Hepatocyte (in vitro differentiated cells): ENCODE results near the gene XPNPEP1.

Experiments
- EZH2 ChIP-seq: fragments of 200-600 bp; sonication (generic); IDR thresholded peaks from 2 replicates; pipeline ENCODE4 v1.6.1; 2016; ENCODE audit warnings: antibody characterized with exemption, mild to moderate bottlenecking, borderline replicate concordance
- TF ChIP-seq, protein P1 (sequence below): fragments of 200-600 bp; sonication (generic); IDR thresholded peaks from 2 replicates; pipeline ENCODE4 v1.5.1; 2016; ENCODE audit warnings: antibody characterized with exemption, mild to moderate bottlenecking; ENCODE audit not compliant: poor library complexity

- no peak for TF ChIP-seq EZH2
- TF ChIP-seq, protein P1, sequence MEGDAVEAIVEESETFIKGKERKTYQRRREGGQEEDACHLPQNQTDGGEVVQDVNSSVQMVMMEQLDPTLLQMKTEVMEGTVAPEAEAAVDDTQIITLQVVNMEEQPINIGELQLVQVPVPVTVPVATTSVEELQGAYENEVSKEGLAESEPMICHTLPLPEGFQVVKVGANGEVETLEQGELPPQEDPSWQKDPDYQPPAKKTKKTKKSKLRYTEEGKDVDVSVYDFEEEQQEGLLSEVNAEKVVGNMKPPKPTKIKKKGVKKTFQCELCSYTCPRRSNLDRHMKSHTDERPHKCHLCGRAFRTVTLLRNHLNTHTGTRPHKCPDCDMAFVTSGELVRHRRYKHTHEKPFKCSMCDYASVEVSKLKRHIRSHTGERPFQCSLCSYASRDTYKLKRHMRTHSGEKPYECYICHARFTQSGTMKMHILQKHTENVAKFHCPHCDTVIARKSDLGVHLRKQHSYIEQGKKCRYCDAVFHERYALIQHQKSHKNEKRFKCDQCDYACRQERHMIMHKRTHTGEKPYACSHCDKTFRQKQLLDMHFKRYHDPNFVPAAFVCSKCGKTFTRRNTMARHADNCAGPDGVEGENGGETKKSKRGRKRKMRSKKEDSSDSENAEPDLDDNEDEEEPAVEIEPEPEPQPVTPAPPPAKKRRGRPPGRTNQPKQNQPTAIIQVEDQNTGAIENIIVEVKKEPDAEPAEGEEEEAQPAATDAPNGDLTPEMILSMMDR, result no peak
Observed at GRCh38 chr10:109958059-109958458, 34.7 kb upstream of the XPNPEP1 start.
